SK-N-SH treated with all-trans-retinoic acid at 6 μM for 48 hours (cell line): ENCODE results near the gene MRPL42.

Experiments used
- ATAC-seq: fragments of 200-7000 bp; cut with Tn5 transposase; 3 replicates; pipeline ENCODE4 v1.9.1; 2020; ENCODE audit warnings: mild to moderate bottlenecking, moderate library complexity
- ARNTL ChIP-seq: fragments of 450-650 bp; formaldehyde crosslinking; IDR thresholded peaks from 2 replicates; pipeline ENCODE4 v1.5.0; 2020; ENCODE audit warnings: low read depth, mild to moderate bottlenecking, moderate library complexity, borderline replicate concordance
- BACH2 ChIP-seq: fragments of 250-450 bp; sonication (Bioruptor Pico); IDR thresholded peaks from 2 replicates; pipeline ENCODE4 v1.9.0; 2021; ENCODE audit warnings: mild to moderate bottlenecking, borderline replicate concordance
- ESRRG ChIP-seq: fragments of 250-450 bp; sonication (Bioruptor Pico); IDR thresholded peaks from 2 replicates; pipeline ENCODE4 v1.6.1; 2021; ENCODE audit warnings: mild to moderate bottlenecking
- GLIS3 ChIP-seq: fragments of 250-450 bp; sonication (Bioruptor Pico); IDR thresholded peaks from 2 replicates; pipeline ENCODE4 v1.5.0; 2020; ENCODE audit warnings: mild to moderate bottlenecking, moderate library complexity
- ISL1 ChIP-seq: fragments of 250-450 bp; sonication (Bioruptor Pico); IDR thresholded peaks from 2 replicates; pipeline ENCODE4 v2.1.2; 2022; ENCODE audit warnings: mild to moderate bottlenecking, moderate library complexity
- OSR1 ChIP-seq: fragments of 250-450 bp; sonication (Bioruptor Pico); IDR thresholded peaks from 2 replicates; pipeline ENCODE4 v1.8.0; 2022; ENCODE audit warnings: moderate library complexity, mild to moderate bottlenecking, inconsistent platforms
- PPARA ChIP-seq: fragments of 250-450 bp; sonication (Bioruptor Pico); IDR thresholded peaks from 2 replicates; pipeline ENCODE4 v1.5.0; 2020; ENCODE audit warnings: mild to moderate bottlenecking, borderline replicate concordance
- RARB ChIP-seq: fragments of 250-450 bp; sonication (Bioruptor Pico); IDR thresholded peaks from 2 replicates; pipeline ENCODE4 v1.8.0; 2021; ENCODE audit warnings: mild to moderate bottlenecking, moderate library complexity
- SNAI2 ChIP-seq: fragments of 250-450 bp; sonication (Bioruptor Pico); IDR thresholded peaks from 2 replicates; pipeline ENCODE4 v1.5.0; 2020; ENCODE audit warnings: mild to moderate bottlenecking, moderate library complexity
- TOX ChIP-seq: fragments of 250-450 bp; sonication (Bioruptor Pico); IDR thresholded peaks from 2 replicates; pipeline ENCODE4 v1.8.0; 2021; ENCODE audit warnings: mild to moderate bottlenecking, moderate library complexity, borderline replicate concordance
- ZC3H10 ChIP-seq: fragments of 250-450 bp; sonication (Bioruptor Pico); IDR thresholded peaks from 2 replicates; pipeline ENCODE4 v1.5.1; 2021; ENCODE audit warnings: mild to moderate bottlenecking, moderate library complexity
- ZFP3 ChIP-seq: fragments of 250-450 bp; sonication (Bioruptor Pico); IDR thresholded peaks from 2 replicates; pipeline ENCODE4 v1.5.0; 2020; ENCODE audit warnings: mild to moderate bottlenecking, moderate library complexity
- ZNF565 ChIP-seq: fragments of 450-650 bp; formaldehyde crosslinking; conservative IDR thresholded peaks from 2 replicates; pipeline ENCODE4 v1.5.0; 2020; ENCODE audit warnings: low read depth, mild to moderate bottlenecking, moderate library complexity
- ZNF70 ChIP-seq: fragments of 450-650 bp; formaldehyde crosslinking; IDR thresholded peaks from 2 replicates; pipeline ENCODE4 v1.5.0; 2020; ENCODE audit warnings: mild to moderate bottlenecking, moderate library complexity
- ZNF8 ChIP-seq: fragments of 450-650 bp; formaldehyde crosslinking; IDR thresholded peaks from 2 replicates; pipeline ENCODE4 v1.5.0; 2020; ENCODE audit warnings: mild to moderate bottlenecking, moderate library complexity
- TF ChIP-seq, protein P1 (sequence below): fragments of 250-450 bp; sonication (Bioruptor Pico); IDR thresholded peaks from 2 replicates; pipeline ENCODE4 v1.5.1; 2020; ENCODE audit warnings: low read depth, mild to moderate bottlenecking, moderate library complexity
- TF ChIP-seq, protein P2 (sequence below): fragments of 250-450 bp; sonication (Bioruptor Pico); IDR thresholded peaks from 2 replicates; pipeline ENCODE4 v1.8.0; 2021; ENCODE audit warnings: low read depth, mild to moderate bottlenecking, moderate library complexity, borderline replicate concordance
- TF ChIP-seq, protein P3 (sequence below): fragments of 250-450 bp; sonication (Bioruptor Pico); IDR thresholded peaks from 2 replicates; pipeline ENCODE4 v1.5.0; 2020; ENCODE audit warnings: mild to moderate bottlenecking, moderate library complexity
- TF ChIP-seq, protein P4 (sequence below): fragments of 250-450 bp; sonication (Bioruptor Pico); IDR thresholded peaks from 2 replicates; pipeline ENCODE4 v1.5.1; 2021; ENCODE audit warnings: mild to moderate bottlenecking, moderate library complexity
- TF ChIP-seq, protein P5 (sequence below): fragments of 250-450 bp; sonication (Bioruptor Pico); IDR thresholded peaks from 2 replicates; pipeline ENCODE4 v1.8.0; 2020; ENCODE audit warnings: mild to moderate bottlenecking, moderate library complexity, borderline replicate concordance

MRPL42 gene

DNA sequence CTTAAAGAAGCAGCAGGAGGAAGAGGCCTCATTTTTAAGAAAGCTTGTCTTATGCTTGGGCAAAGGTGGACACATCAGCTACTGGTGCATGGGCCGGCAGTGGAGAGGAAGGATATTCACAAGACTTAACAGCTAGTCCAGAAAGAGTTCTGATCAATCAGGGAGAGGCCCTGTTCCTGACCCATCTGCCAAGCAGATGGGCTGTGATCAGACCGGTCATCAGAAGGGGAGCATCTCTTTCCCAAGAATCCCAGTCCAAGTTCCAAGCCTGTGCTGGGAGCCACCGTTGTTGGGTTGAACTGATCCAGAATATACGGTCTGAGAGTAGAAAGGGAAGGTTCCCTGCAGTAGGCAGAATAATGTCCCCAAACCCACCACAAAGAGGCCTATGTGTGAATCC lies 72.5 kb downstream of the MRPL42 start:
- no peak for ATAC-seq
- TF ChIP-seq, protein P1, sequence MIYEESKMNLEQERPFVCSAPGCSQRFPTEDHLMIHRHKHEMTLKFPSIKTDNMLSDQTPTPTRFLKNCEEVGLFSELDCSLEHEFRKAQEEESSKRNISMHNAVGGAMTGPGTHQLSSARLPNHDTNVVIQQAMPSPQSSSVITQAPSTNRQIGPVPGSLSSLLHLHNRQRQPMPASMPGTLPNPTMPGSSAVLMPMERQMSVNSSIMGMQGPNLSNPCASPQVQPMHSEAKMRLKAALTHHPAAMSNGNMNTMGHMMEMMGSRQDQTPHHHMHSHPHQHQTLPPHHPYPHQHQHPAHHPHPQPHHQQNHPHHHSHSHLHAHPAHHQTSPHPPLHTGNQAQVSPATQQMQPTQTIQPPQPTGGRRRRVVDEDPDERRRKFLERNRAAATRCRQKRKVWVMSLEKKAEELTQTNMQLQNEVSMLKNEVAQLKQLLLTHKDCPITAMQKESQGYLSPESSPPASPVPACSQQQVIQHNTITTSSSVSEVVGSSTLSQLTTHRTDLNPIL = no peak
- TF ChIP-seq, protein P2, sequence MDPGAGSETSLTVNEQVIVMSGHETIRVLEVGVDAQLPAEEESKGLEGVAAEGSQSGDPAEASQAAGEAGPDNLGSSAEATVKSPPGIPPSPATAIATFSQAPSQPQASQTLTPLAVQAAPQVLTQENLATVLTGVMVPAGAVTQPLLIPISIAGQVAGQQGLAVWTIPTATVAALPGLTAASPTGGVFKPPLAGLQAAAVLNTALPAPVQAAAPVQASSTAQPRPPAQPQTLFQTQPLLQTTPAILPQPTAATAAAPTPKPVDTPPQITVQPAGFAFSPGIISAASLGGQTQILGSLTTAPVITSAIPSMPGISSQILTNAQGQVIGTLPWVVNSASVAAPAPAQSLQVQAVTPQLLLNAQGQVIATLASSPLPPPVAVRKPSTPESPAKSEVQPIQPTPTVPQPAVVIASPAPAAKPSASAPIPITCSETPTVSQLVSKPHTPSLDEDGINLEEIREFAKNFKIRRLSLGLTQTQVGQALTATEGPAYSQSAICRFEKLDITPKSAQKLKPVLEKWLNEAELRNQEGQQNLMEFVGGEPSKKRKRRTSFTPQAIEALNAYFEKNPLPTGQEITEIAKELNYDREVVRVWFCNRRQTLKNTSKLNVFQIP (CRISPR knock-in tag) = no peak
- TF ChIP-seq OSR1 (CRISPR knock-in tag) (no peak), GLIS3 (no peak), PPARA (CRISPR knock-in tag) (no peak), BACH2 (CRISPR knock-in tag) (no peak), ISL1 (CRISPR knock-in tag) (no peak), RARB (CRISPR knock-in tag) (no peak), ZNF565 (CRISPR knock-in tag) (no peak), ARNTL (CRISPR knock-in tag) (no peak), TOX (CRISPR knock-in tag) (no peak), ZNF8 (no peak), SNAI2 (no peak), ZNF70 (CRISPR knock-in tag) (no peak), ZFP3 (CRISPR knock-in tag) (no peak), ZC3H10 (CRISPR knock-in tag) (no peak)
- TF ChIP-seq, protein P3, sequence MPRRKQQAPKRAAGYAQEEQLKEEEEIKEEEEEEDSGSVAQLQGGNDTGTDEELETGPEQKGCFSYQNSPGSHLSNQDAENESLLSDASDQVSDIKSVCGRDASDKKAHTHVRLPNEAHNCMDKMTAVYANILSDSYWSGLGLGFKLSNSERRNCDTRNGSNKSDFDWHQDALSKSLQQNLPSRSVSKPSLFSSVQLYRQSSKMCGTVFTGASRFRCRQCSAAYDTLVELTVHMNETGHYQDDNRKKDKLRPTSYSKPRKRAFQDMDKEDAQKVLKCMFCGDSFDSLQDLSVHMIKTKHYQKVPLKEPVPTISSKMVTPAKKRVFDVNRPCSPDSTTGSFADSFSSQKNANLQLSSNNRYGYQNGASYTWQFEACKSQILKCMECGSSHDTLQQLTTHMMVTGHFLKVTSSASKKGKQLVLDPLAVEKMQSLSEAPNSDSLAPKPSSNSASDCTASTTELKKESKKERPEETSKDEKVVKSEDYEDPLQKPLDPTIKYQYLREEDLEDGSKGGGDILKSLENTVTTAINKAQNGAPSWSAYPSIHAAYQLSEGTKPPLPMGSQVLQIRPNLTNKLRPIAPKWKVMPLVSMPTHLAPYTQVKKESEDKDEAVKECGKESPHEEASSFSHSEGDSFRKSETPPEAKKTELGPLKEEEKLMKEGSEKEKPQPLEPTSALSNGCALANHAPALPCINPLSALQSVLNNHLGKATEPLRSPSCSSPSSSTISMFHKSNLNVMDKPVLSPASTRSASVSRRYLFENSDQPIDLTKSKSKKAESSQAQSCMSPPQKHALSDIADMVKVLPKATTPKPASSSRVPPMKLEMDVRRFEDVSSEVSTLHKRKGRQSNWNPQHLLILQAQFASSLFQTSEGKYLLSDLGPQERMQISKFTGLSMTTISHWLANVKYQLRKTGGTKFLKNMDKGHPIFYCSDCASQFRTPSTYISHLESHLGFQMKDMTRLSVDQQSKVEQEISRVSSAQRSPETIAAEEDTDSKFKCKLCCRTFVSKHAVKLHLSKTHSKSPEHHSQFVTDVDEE (CRISPR knock-in tag) = no peak
- TF ChIP-seq, protein P4, sequence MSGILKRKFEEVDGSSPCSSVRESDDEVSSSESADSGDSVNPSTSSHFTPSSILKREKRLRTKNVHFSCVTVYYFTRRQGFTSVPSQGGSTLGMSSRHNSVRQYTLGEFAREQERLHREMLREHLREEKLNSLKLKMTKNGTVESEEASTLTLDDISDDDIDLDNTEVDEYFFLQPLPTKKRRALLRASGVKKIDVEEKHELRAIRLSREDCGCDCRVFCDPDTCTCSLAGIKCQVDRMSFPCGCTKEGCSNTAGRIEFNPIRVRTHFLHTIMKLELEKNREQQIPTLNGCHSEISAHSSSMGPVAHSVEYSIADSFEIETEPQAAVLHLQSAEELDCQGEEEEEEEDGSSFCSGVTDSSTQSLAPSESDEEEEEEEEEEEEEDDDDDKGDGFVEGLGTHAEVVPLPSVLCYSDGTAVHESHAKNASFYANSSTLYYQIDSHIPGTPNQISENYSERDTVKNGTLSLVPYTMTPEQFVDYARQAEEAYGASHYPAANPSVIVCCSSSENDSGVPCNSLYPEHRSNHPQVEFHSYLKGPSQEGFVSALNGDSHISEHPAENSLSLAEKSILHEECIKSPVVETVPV (CRISPR knock-in tag) = no peak

DNA sequence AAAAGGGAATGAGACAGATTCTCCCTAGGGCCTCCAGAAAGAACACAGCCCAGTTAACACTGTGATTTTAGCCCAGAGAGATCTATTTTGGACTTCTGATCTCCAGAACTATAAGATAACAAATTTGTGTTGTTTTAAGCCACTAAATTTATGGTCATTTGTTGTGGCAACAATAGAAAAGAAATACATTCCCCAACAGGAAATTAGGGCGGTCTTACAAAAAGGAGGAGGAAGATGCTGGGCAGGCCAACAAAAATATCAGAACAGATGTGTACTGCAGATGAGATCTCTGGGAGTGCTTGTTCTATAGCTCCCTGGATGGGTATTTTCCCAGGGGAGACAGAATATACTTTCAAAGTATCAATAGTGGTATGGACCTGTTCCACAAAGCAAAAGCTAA lies 73.2 kb downstream of the MRPL42 start:
- TF ChIP-seq ZNF565 (CRISPR knock-in tag) (no peak), TOX (CRISPR knock-in tag) (no peak), ZNF8 (no peak), RARB (CRISPR knock-in tag) (no peak), GLIS3 (no peak), ESRRG (no peak)
- TF ChIP-seq, protein P2 (CRISPR knock-in tag) = no peak
- TF ChIP-seq, protein P3 (CRISPR knock-in tag) = no peak
- TF ChIP-seq, protein P1 = no peak
- TF ChIP-seq, protein P5, sequence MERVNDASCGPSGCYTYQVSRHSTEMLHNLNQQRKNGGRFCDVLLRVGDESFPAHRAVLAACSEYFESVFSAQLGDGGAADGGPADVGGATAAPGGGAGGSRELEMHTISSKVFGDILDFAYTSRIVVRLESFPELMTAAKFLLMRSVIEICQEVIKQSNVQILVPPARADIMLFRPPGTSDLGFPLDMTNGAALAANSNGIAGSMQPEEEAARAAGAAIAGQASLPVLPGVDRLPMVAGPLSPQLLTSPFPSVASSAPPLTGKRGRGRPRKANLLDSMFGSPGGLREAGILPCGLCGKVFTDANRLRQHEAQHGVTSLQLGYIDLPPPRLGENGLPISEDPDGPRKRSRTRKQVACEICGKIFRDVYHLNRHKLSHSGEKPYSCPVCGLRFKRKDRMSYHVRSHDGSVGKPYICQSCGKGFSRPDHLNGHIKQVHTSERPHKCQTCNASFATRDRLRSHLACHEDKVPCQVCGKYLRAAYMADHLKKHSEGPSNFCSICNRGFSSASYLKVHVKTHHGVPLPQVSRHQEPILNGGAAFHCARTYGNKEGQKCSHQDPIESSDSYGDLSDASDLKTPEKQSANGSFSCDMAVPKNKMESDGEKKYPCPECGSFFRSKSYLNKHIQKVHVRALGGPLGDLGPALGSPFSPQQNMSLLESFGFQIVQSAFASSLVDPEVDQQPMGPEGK = no peak
- no peak for ATAC-seq
